DND-41 (cell line): ENCODE data around the gene PCSK1N.

Experiments used
- EZH2 ChIP-seq: IDR thresholded peaks from 3 replicates; pipeline ENCODE4 v1.6.1; 2012; ENCODE audit warnings: borderline replicate concordance, low read depth, mild to moderate bottlenecking, moderate library complexity, low read length, inconsistent platforms; ENCODE audit not compliant: severe bottlenecking
- TF ChIP-seq, protein P1 (sequence below): IDR thresholded peaks from 2 replicates; pipeline ENCODE4 v1.5.1; 2012; ENCODE audit warnings: borderline replicate concordance, low read length, moderate library complexity, mild to moderate bottlenecking; ENCODE audit not compliant: poor library complexity, severe bottlenecking; ENCODE audit errors: extremely low read depth

DNA sequence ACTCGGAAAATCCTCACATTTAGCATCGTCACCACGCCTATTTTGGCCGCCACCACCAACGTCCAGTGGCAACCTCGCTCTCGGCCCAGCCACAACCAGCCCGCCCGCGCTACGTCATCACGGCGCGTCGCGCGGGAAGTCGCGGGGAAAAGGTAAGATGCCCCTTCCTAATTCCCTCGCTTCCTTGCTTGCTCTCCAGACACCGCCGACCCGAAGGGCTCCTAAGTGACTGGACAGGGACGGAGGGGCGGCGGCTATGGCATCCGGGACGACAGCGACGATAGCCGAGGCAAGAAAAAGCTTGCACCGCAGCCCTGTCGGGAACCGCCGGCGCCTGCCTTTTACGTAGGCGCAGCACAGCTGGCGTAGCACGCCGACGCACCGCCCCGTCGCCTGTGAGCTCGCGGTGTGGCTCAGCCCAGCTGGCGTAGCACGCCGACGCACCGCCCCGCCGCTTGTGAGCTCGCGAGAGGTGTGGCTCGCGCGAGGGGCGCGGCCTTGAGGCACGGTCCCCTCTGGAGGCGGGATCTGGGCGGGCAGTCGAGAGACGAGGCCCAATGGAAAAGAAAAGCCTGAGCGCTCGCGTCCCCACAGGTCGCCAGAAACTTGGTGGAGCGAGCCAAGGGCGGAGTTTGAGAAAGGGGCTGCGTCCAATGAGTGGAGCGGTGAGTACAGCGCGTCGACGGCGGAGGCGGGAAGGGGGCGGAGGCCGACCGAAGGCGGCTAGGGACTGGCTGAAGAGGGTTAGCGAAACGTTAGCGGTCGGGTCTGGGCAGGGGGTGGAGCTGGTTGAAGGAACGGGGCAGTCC lies 33.9 kb downstream of the PCSK1N start, which contains the start of gene HDAC6:
- TF ChIP-seq, protein P1, sequence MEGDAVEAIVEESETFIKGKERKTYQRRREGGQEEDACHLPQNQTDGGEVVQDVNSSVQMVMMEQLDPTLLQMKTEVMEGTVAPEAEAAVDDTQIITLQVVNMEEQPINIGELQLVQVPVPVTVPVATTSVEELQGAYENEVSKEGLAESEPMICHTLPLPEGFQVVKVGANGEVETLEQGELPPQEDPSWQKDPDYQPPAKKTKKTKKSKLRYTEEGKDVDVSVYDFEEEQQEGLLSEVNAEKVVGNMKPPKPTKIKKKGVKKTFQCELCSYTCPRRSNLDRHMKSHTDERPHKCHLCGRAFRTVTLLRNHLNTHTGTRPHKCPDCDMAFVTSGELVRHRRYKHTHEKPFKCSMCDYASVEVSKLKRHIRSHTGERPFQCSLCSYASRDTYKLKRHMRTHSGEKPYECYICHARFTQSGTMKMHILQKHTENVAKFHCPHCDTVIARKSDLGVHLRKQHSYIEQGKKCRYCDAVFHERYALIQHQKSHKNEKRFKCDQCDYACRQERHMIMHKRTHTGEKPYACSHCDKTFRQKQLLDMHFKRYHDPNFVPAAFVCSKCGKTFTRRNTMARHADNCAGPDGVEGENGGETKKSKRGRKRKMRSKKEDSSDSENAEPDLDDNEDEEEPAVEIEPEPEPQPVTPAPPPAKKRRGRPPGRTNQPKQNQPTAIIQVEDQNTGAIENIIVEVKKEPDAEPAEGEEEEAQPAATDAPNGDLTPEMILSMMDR, result no peak
- TF ChIP-seq EZH2, result no peak
